OCI-M1 (cell line): ENCODE data around the gene DAGLA.
A peak's percentile ranks its signal among the peaks of the same experiment; 100 is the strongest.

Experiments
- DNase-seq: peaks from one replicate; lab custom pipeline; 2025; lab: John Stamatoyannopoulos, UW

DAGLA gene

DNA sequence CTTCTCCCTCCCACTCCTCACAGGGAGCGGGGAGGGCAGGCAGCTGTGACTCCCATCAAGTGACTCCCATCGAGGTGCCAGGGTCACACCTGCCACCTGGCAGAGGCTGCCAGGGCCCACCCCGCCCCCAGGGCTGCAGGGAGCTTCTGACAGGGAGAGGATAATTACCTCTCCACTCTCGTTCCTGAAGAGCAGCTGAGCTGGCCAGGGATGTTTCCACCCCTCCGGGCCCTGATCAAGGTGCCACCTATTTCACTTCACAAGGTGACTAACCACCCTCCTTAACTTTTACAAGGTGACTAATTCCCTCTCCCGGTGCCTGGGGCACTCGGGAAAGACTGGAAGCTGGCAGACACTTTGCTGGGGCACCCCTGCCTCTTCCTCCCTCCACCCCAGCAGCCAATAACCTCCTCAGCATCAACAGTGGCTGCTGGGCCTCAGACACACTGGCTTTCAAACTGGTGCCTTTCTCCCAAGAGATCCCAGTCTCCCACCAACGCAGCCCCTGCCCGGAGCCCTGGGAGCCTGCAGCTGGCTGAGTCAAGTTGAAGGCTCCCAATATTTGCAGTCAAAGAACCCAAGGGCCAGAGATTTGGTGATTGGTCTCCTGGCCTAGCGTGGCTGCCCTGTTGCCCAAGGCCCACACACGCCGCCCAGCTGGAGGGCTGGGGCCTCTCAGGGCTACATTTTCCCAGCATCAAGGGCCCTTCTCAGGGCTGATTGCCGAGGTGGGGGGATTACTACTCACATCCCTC lies 50.2 kb downstream of the DAGLA start:
- DNase-seq: no peak

DNA sequence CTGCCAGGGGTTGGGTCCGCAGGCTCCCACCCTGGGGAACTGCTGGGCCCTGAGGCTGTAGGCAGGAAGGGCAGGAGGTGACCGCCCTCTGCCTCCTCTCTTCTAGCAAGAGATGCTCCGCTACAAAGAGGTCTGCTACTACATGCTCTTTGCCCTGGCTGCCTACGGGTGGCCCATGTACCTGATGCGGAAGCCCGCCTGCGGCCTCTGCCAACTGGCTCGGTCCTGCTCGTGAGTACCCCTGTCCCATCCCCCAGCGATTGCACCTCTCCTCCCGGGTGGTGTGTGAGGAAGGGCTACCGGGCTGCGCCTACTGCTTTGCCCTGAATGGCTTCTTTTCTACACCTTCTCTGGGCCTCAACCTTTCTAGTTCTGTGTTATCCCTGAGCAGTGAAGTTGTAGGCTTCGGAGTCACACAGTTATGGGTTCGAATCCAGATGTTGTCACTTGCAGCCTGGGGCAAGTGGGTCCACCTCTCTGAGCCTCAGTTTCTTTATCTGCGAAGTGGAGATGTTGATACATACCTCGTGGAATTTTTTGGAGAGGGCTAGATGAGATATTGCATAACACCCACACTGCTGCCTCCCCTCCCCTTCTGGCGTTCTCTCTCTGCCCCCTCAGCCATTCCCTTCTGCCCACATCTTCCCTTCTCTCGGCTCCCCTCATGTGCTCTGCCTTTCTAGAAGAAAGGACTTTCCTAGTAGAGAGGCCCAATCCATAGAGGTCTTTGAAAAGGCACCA lies 51.2 kb downstream of the DAGLA start:
- DNase-seq: no peak

- DNase-seq: no peak
These were observed 51.9 kb downstream of the DAGLA start for GRCh38 chr11:61731952-61732675.

- no peak for DNase-seq
These were observed 52.5 kb downstream of the DAGLA start for GRCh38 chr11:61732705-61733104.

DNA sequence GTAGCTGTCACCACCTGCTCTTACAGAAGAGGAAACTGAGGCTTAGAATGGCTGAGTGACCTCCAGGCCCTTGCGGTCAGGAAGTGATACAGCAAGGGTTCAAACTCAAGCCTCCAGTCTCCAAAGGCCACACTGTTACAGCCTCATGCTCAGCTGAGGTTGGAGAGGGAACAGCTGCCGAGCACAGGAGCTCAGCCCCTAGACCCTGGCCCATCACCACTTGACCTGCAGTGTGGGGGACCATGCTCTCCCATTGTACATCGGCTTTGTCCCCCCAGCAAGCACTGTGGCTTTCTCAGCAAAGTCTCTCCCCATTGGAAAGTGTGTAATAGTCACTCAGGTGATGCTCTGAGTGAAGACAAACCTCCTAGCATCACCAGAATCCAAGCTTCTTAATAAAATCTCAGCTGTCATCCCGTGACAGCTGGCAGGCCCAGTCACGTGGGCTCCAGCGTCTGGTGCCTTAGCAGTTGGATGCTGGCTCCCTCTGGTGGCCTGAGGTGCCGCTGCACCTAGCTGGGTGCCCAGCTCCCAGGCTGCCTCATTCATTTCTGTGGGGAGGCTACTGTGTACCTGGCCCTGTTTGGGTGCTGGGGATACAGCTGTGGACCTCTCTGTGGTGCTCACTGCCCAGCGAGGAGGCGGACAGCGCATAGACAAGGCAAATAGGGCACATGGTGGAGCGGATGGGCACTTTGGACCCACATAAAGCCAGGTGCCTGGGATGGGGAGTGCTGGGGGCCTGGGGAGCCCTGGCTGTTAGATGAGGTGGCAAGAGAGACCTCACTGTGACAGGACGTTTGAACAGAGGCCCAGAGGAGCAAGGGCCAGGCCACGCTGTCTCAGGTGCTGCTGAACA lies 53.2 kb downstream of the DAGLA start:
- DNase-seq: peak; percentile 91

DNA sequence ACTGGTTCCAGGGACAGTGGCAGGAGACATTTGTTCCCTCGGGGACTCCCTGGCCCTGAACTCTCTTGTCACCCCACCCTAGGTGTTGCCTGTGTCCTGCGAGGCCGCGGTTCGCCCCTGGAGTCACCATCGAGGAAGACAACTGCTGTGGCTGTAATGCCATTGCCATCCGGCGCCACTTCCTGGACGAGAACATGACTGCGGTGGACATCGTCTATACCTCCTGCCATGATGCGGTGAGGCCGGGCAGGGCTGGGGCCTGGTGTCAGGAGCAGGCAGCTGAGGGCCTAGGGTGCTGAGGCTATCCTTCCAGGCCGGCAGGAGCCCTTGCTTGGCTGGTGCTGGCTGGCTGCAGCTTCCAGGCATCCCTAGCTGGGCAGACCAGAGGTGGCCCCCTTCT lies 54.6 kb downstream of the DAGLA start:
- no peak for DNase-seq

GRCh38 chr11:61735391-61735790 lies 55.2 kb downstream of the DAGLA start:
- DNase-seq: no peak

GRCh38 chr11:61736310-61736709 lies 56.1 kb downstream of the DAGLA start:
- DNase-seq: no peak

DNA sequence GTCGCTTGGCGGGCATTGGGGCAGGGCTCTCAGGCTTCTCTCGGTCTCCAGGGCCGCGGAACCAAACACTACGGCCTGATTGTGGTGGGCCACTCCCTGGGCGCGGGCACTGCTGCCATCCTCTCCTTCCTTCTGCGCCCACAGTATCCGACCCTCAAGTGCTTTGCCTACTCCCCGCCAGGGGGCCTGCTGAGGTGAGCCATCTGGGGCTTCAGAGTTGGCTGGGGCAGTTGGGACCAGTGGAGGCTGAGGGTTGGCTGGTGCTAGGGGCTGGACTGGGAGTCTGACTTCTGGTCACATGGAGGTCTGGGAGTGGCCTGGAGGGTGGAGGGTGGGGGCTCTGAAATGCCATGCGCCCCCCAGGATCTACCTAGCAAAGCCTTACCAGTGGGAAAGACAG lies 56.9 kb downstream of the DAGLA start:
- peak; percentile 52 for DNase-seq

GRCh38 chr11:61737636-61738386 lies 57.6 kb downstream of the DAGLA start:
- DNase-seq: no peak

- no peak for DNase-seq
These were observed 58.6 kb downstream of the DAGLA start for GRCh38 chr11:61738776-61739175.

- DNase-seq: no peak
These were observed 59.2 kb downstream of the DAGLA start for GRCh38 chr11:61739413-61739812.

- DNase-seq: no peak
These were observed 59.8 kb downstream of the DAGLA start for GRCh38 chr11:61739966-61740365.

DNA sequence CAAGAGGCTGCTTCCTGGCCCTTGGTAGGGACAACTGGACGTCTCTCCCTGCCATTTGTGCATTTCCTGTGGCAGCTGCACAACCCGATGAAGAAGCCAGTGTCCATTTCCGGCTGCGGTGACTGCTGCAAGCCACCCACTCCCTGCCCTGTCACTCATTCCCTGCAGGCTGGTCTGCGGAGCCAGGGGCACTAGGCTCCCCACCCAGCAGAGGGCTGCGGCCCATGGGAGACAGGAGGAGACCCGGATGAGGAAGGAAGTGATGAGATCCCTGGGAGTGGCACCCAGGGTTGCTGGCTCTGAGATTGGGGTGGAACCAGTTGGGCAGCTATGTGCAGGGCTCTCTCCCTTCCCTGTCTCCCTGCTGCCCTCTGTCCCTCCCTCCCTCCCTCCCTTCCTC lies 62.2 kb downstream of the DAGLA start:
- DNase-seq: peak; percentile 12

- no peak for DNase-seq
These were observed 63.4 kb downstream of the DAGLA start for GRCh38 chr11:61743486-61744095.

DNA sequence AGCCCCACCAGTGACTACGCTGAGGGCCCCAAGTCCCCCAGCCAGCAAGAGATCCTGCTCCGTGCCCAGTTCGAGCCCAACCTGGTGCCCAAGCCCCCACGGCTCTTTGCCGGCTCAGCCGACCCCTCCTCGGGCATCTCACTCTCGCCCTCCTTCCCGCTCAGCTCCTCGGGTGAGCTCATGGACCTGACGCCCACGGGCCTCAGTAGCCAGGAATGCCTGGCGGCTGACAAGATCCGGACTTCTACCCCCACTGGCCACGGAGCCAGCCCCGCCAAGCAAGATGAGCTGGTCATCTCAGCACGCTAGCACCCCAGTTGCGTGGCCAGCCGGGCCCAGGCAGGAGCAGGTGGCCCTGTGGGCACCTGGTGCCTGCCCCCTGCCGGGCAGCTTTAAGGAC lies 64.0 kb downstream of the DAGLA start:
- DNase-seq: no peak

DNA sequence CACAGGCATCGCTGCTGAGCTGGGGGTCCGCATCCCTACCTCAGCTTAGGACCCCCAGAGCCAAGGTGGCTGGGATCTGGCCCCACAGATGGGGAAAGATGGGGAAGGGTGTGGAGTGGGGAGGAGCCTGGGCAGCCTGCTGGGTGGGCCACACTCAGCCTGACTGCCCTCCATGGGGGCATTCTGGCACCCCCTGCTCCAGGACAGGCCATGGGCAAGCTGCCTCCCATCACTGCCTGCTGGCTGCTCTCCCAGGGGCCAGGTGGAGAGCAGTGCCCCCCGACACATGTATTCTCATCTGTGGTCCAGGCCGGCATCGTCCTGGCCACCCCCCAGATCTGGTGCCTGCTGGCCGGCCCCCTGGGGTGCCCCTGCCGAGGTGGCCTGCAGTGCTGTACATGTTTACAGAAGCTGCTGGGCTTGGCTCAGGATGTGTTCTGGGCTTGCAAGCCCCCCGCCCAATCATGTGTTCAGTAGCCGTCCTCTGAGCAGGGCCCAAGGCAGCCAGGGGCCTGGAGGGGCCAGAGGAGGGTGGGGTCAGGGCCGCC lies 64.5 kb downstream of the DAGLA start:
- no peak for DNase-seq

DNA sequence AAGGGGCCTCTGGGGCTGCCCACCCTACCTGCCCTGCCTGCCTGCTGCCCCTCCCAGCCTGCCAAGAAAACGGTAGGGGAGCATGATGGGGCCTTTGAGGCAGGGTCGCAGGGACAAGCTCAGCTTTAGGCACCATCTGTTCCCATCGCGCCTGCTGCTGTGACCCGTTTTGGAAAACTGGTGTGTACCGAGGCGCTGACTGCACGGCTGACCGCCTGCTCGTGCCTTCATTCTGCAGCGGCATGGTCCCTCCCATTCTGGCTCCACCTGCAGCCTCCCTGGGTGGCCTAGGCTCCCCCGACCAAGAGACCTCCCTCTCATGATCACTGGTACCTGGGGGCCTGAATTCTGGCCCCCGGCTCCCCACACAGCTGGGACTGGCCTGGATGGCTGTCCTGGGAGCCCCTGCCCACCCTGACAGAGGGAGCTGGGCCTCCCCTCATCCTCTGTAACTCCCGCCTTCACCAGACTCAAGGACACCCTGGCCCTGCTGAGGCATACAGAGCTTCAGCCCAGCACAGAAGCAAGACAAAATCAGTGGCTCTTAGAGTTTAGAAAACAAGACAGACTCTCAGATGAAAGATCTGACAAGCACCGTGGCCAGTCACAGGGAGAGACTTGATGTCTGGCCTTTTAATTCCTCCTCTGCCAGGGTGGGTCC lies 65.7 kb downstream of the DAGLA start:
- DNase-seq: no peak

DNA sequence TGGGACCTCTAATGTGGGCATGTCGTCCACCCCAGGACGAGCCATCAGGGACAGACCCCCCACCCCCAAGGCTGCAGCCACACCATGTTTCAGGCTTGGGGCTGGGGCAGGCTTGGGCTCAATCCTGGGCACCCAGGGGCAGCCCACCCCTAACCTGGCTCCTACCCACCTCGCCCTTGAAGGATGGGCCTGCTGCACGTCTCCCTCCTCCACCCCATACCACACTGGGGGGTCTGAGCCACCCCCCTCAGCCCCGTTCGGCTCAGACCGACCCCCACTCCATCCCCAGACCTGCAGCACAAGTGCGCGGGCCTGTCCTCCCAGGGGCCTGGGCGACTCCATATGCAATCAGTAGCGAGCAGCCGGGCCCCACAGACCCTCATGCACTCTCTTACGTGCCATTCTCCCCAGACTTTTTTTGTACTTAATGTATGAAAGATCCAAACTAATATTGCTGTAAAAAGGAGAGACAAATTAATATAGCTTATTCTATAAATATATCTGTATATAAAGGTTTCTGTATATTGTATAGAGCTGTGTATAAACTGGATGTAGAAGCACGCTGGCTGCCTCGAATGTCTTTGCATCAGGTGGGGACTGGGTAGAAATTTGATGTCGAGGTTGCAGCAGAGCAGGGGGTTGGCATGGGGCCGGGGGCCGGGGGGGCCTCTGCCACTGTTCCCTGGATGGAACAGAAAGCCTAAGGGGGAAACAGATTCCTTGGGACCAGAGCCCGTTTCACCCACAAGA lies 66.4 kb downstream of the DAGLA start:
- no peak for DNase-seq
